GM12892 (cell line): Measurements from ENCODE around the gene NDRG2.

Source experiments
- POLR2AphosphoS5 ChIP-seq: IDR thresholded peaks from 2 replicates; pipeline ENCODE4 v1.6.1; 2011; ENCODE audit warnings: low read depth, low read length, control low read depth
- TAF1 ChIP-seq: IDR thresholded peaks from 2 replicates; pipeline ENCODE4 v1.6.1; 2011; ENCODE audit warnings: low read depth, mild to moderate bottlenecking, control low read depth, low read length, borderline replicate concordance

DNA sequence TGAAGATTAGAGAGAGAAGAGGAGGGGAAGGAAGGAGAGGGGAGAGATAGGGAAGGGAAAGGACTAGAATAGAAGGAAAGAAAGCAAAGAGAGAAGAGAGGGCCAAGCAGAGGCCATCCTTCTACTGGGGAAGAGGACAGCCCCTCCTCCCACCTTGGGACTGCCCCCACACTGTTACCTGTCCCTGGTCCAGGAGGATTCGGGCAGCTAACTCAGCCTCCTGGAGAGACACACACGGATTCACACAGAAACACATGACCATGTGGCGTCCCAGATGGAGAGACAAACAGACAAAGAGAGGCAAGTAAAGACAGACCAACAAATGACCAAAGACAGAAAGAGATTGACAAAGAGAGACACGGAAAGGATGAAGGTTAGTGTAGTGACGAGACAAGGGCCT is 2.2 kb downstream of the NDRG2 start:
- TF ChIP-seq TAF1 (no peak), POLR2AphosphoS5 (no peak)
